HCT116 (cell line): Measurements from ENCODE around the gene GPR31. TPM values are rescaled to one million over a fixed set of nuclear protein-coding genes. Genes with fewer than 3 reads are reported as not detected.

ENCODE experiments used
- ATAC-seq: fragments of 200-7000 bp; cut with Tn5 transposase; 2 replicates; pipeline ENCODE4 v1.9.1; 2020; ENCODE audit warnings: mild to moderate bottlenecking, moderate library complexity
- BruUV-seq: library from RNA; stranded (reverse); fragments of 400-500 nt; replicated peaks from 2 replicates; lab custom pipeline; 2021; lab: Mats Ljungman, UMichigan
- CTCF ChIA-PET: fragments of 300-600 bp; sonication (Branson Sonifier 250); formaldehyde crosslinking; loops from one replicate; lab custom pipeline; 2021; ENCODE audit warnings: antibody characterized with exemption; lab: Charles Lee
- POLR2A ChIA-PET: fragments of 300-600, 350-600 bp; sonication (Branson Sonifier 250); formaldehyde crosslinking; loops from one replicate; lab custom pipeline; 2021; ENCODE audit warnings: antibody characterized with exemption; lab: Charles Lee
- RAD21 ChIA-PET, 2 experiments: fragments of 300-600 bp; sonication (Branson Sonifier 250); formaldehyde crosslinking; loops; one replicate each; lab custom pipeline; 2023; ENCODE audit warnings: low total read pairs in 2 of 2; ENCODE audit not compliant: uncharacterized antibody in 2 of 2, unreplicated experiment in 2 of 2, low non-redundant PET in 1 of 2; lab: Charles Lee
- DNase-seq: peaks from one replicate; pipeline ENCODE4 v3.0.0-alpha.2; 2010; ENCODE audit warnings: low read depth, low spot score
- H2AFZ ChIP-seq: fragments of 200-600 bp; shearing (Covaris generic), sonication (generic); 2 replicates; pipeline ENCODE4 v1.6.1; 2017; ENCODE audit warnings: low read depth, mixed run types, mixed read lengths, antibody characterized with exemption, low read length; ENCODE audit not compliant: poor library complexity, severe bottlenecking
- H3K27ac ChIP-seq: 2 replicates; pipeline ENCODE4 v1.5.1; 2012; ENCODE audit warnings: low read depth, low read length
- H3K27me3 ChIP-seq: fragments of 200-600 bp; sonication (generic); 2 replicates; pipeline ENCODE4 v1.6.1; 2016; ENCODE audit warnings: mixed run types, low read length, mixed read lengths; ENCODE audit not compliant: insufficient read depth
- H3K36me3 ChIP-seq, 2 experiments: fragments of 200-500 bp in 1 of 2; fragments of 200-600 bp in 1 of 2; sonication (Bioruptor generic) in 1 of 2; sonication (generic) in 1 of 2; 2 replicates each; pipeline versions ENCODE4 v1.5.1 to v1.6.1; 2014 to 2016; ENCODE audit warnings: low read length in 2 of 2, inconsistent platforms in 1 of 2, mixed read lengths in 1 of 2, mixed run types in 1 of 2; ENCODE audit not compliant: insufficient read depth in 2 of 2, control insufficient read depth in 1 of 2
- H3K4me1 ChIP-seq, 2 experiments: fragments of 200-600 bp in 1 of 2; sonication (generic) in 1 of 2; 2 replicates each; pipeline versions ENCODE4 v1.5.1 to v1.6.1; 2012 to 2017; ENCODE audit warnings: low read length in 2 of 2, inconsistent platforms in 1 of 2, mild to moderate bottlenecking in 1 of 2, mixed read lengths in 1 of 2, mixed run types in 1 of 2, moderate library complexity in 1 of 2; ENCODE audit not compliant: insufficient read depth in 2 of 2, control insufficient read depth in 1 of 2
- H3K4me2 ChIP-seq: fragments of 200-600 bp; sonication (generic); 2 replicates; pipeline ENCODE4 v1.6.1; 2017; ENCODE audit warnings: mixed run types, low read length, mixed read lengths
- H3K4me3 ChIP-seq, 2 experiments: fragments of 200-600 bp in 1 of 2; sonication (generic) in 1 of 2; replicated peaks in 1 of 2; 2 replicates each; pipeline ENCODE4 v1.5.1; 2011 to 2016; ENCODE audit warnings: low read length in 2 of 2, control low read depth in 1 of 2, low read depth in 1 of 2, mild to moderate bottlenecking in 1 of 2, mixed read lengths in 1 of 2, mixed run types in 1 of 2
- H3K79me2 ChIP-seq: fragments of 200-600 bp; sonication (generic); 2 replicates; pipeline ENCODE4 v1.6.1; 2017; ENCODE audit warnings: mild to moderate bottlenecking, mixed run types, low read length, moderate library complexity, mixed read lengths; ENCODE audit not compliant: insufficient read depth
- H3K9ac ChIP-seq: fragments of 200-600 bp; sonication (generic); 2 replicates; pipeline ENCODE4 v1.6.1; 2016; ENCODE audit warnings: low read length, mixed read lengths
- H3K9me2 ChIP-seq: fragments of 200-600 bp; sonication (generic), shearing (Covaris generic); 2 replicates; pipeline ENCODE4 v1.6.1; 2017; ENCODE audit warnings: mixed run types, mild to moderate bottlenecking, moderate library complexity; ENCODE audit not compliant: insufficient read depth
- H3K9me3 ChIP-seq, 2 experiments: fragments of 200-500 bp in 1 of 2; fragments of 200-600 bp in 1 of 2; sonication (Bioruptor generic) in 1 of 2; sonication (generic) in 1 of 2; 2 replicates each; pipeline ENCODE4 v1.6.1; 2014 to 2017; ENCODE audit warnings: low read length in 2 of 2, mixed read lengths in 2 of 2, inconsistent platforms in 1 of 2, low read depth in 1 of 2, mild to moderate bottlenecking in 1 of 2, mixed run types in 1 of 2, moderate library complexity in 1 of 2; ENCODE audit not compliant: control insufficient read depth in 1 of 2, insufficient read depth in 1 of 2
- H4K20me1 ChIP-seq: fragments of 200-600 bp; sonication (generic), shearing (Covaris generic); 2 replicates; pipeline ENCODE4 v1.6.1; 2017; ENCODE audit warnings: mixed run types, mild to moderate bottlenecking, moderate library complexity; ENCODE audit not compliant: insufficient read depth
- CBX3 ChIP-seq: IDR thresholded peaks from 2 replicates; pipeline ENCODE4 v1.6.1; 2012; ENCODE audit warnings: low read depth
- EGR1 ChIP-seq: IDR thresholded peaks from 2 replicates; pipeline ENCODE4 v1.6.1; 2012; ENCODE audit warnings: low read depth
- ELF1 ChIP-seq: IDR thresholded peaks from 2 replicates; pipeline ENCODE4 v1.6.1; 2012; ENCODE audit warnings: low read depth, borderline replicate concordance
- EZH2 ChIP-seq: fragments of 200-600 bp; sonication (generic); IDR thresholded peaks from 2 replicates; pipeline ENCODE4 v1.6.1; 2017; ENCODE audit warnings: antibody characterized with exemption, mixed run types
- EZH2phosphoT487 ChIP-seq: fragments of 200-600 bp; IDR thresholded peaks from 2 replicates; pipeline ENCODE4 v1.6.1; 2018; ENCODE audit warnings: antibody characterized with exemption, borderline replicate concordance
- JUND ChIP-seq: IDR thresholded peaks from 2 replicates; pipeline ENCODE4 v1.6.1; 2012
- POLR2A ChIP-seq: IDR thresholded peaks from 2 replicates; pipeline ENCODE4 v1.7.0; 2011; ENCODE audit warnings: borderline replicate concordance; ENCODE audit not compliant: insufficient read depth, insufficient read length; ENCODE audit errors: extremely low read depth
- POLR2AphosphoS5 ChIP-seq: IDR thresholded peaks from 2 replicates; pipeline ENCODE4 v1.6.1; 2011; ENCODE audit warnings: mild to moderate bottlenecking, low read depth, low read length, moderate library complexity
- SIN3A ChIP-seq: IDR thresholded peaks from 2 replicates; pipeline ENCODE4 v1.6.1; 2012; ENCODE audit warnings: low read depth
- SP1 ChIP-seq: IDR thresholded peaks from 2 replicates; pipeline ENCODE4 v1.6.1; 2012; ENCODE audit warnings: low read depth
- SRF ChIP-seq: IDR thresholded peaks from 2 replicates; pipeline ENCODE4 v1.6.1; 2012; ENCODE audit warnings: low read depth
- TCF7L2 ChIP-seq: IDR thresholded peaks from 2 replicates; pipeline ENCODE4 v1.7.0; 2011; ENCODE audit warnings: borderline replicate concordance, inconsistent platforms; ENCODE audit not compliant: insufficient read depth, insufficient read length; ENCODE audit errors: extremely low read depth
- YY1 ChIP-seq: IDR thresholded peaks from 2 replicates; pipeline ENCODE4 v1.6.1; 2011; ENCODE audit warnings: low read length, low read depth, moderate library complexity, mild to moderate bottlenecking; ENCODE audit not compliant: insufficient replicate concordance; ENCODE audit errors: extremely low read depth
- ZBTB33 ChIP-seq: IDR thresholded peaks from 2 replicates; pipeline ENCODE4 v1.6.1; 2011; ENCODE audit warnings: mild to moderate bottlenecking, low read length, moderate library complexity; ENCODE audit not compliant: insufficient replicate concordance; ENCODE audit errors: extremely low read depth
- ZNF274 ChIP-seq: fragments of 200-500 bp; sonication (Bioruptor generic); IDR thresholded peaks from 2 replicates; pipeline ENCODE4 v1.6.1; 2014; ENCODE audit warnings: mild to moderate bottlenecking, low read depth, low read length, inconsistent platforms
- intact Hi-C: fragments of 100-400 bp; cut with micrococcal nuclease; formaldehyde crosslinking; loops from 2 replicates; pipeline ENCODE4 v1.10.0; 2022
- total RNA-seq: library from RNA; stranded (reverse); gene quantifications from one replicate; pipeline ENCODE4 v1.2.1, GENCODE V29; 2021; ENCODE audit not compliant: unreplicated experiment
- TF ChIP-seq, protein P1 (sequence below): IDR thresholded peaks from 2 replicates; pipeline ENCODE4 v1.6.1; 2012
- TF ChIP-seq, protein P2 (sequence below), 3 experiments: fragments of 200-600 bp in 1 of 3; sonication (generic) in 1 of 3; IDR thresholded peaks in 2 of 3; conservative IDR thresholded peaks in 1 of 3; 2 replicates each; pipeline ENCODE4 v1.5.1; 2012 to 2017; ENCODE audit warnings: low read depth in 2 of 3, low read length in 2 of 3, antibody characterized with exemption in 1 of 3, borderline replicate concordance in 1 of 3, control low read depth in 1 of 3, mild to moderate bottlenecking in 1 of 3, mixed read lengths in 1 of 3, mixed run types in 1 of 3, moderate library complexity in 1 of 3; ENCODE audit not compliant: insufficient read depth in 1 of 3
- TF ChIP-seq, protein P3 (sequence below): IDR thresholded peaks from 2 replicates; pipeline ENCODE4 v1.6.1; 2012

GPR31 gene
- total RNA-seq, 1 experiment from 2014 or later, result not detected

- H3K9me2 ChIP-seq, result no peaks in the 10 kb centered on the region
- no peak overlapping the region for H3K9ac ChIP-seq
- BruUV-seq, result no TSS peak
- DNase-seq, result no peak
- no peak for TF ChIP-seq SP1
- no peak for TF ChIP-seq EZH2
- TF ChIP-seq, protein P1, sequence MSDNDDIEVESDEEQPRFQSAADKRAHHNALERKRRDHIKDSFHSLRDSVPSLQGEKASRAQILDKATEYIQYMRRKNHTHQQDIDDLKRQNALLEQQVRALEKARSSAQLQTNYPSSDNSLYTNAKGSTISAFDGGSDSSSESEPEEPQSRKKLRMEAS, result no peak
- TF ChIP-seq, protein P2, sequence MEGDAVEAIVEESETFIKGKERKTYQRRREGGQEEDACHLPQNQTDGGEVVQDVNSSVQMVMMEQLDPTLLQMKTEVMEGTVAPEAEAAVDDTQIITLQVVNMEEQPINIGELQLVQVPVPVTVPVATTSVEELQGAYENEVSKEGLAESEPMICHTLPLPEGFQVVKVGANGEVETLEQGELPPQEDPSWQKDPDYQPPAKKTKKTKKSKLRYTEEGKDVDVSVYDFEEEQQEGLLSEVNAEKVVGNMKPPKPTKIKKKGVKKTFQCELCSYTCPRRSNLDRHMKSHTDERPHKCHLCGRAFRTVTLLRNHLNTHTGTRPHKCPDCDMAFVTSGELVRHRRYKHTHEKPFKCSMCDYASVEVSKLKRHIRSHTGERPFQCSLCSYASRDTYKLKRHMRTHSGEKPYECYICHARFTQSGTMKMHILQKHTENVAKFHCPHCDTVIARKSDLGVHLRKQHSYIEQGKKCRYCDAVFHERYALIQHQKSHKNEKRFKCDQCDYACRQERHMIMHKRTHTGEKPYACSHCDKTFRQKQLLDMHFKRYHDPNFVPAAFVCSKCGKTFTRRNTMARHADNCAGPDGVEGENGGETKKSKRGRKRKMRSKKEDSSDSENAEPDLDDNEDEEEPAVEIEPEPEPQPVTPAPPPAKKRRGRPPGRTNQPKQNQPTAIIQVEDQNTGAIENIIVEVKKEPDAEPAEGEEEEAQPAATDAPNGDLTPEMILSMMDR (IDR thresholded peaks at IDR 0.05 in 2 of 3, conservative IDR thresholded peaks at IDR 0.05 in 1 of 3; ENCODE audit: borderline replicate concordance in 1 of 3, insufficient read depth in 1 of 3, low read depth in 2 of 3, low read length in 2 of 3), result no peak
- no peak for TF ChIP-seq EGR1
- TF ChIP-seq ZNF274, result no peak
- no peak for TF ChIP-seq EZH2phosphoT487
- TF ChIP-seq CBX3, result no peak
- no peak for TF ChIP-seq ELF1
- TF ChIP-seq, protein P3, sequence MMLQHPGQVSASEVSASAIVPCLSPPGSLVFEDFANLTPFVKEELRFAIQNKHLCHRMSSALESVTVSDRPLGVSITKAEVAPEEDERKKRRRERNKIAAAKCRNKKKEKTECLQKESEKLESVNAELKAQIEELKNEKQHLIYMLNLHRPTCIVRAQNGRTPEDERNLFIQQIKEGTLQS, result no peak
- TF ChIP-seq TCF7L2, result no peak
- no peak for TF ChIP-seq SIN3A
- TF ChIP-seq POLR2A, result no peak
- no peak for TF ChIP-seq SRF
- no peak for TF ChIP-seq YY1
- no peak for TF ChIP-seq ZBTB33
- no peak for TF ChIP-seq POLR2AphosphoS5
- TF ChIP-seq JUND, result no peak
- no peaks in the 10 kb centered on the region for H3K36me3 ChIP-seq
- RAD21 ChIA-PET, result no interaction called here
- no peaks in the 10 kb centered on the region for H4K20me1 ChIP-seq
- H3K4me3 ChIP-seq, result no peak overlapping the region
- H3K4me2 ChIP-seq, result no peak overlapping the region
- POLR2A ChIA-PET, result no interaction called here
- no peaks in the 10 kb centered on the region for H3K9me3 ChIP-seq
- H3K79me2 ChIP-seq, result no peaks in the 10 kb centered on the region
- ATAC-seq, result no peak
- H3K27ac ChIP-seq, result no peak overlapping the region
- H3K4me1 ChIP-seq, result no peaks in the 10 kb centered on the region
- CTCF ChIA-PET, result interaction anchor here (1.0 to 1.7 kb wide), 2 partner anchors 127 to 141 kb away, joined by 3 to 5 read pairs; partner anchors contain the start of gene CEP43
- intact Hi-C loops, result no loop called here
- H2AFZ ChIP-seq, result no peak overlapping the region
- H3K27me3 ChIP-seq, result peaks cover 9% of the 10 kb centered on the region; the same call in 1 of the 2 replicates
Observed at GRCh38 chr6:167139761-167140160, 18.0 kb downstream of the GPR31 start.
